HG03045 (cell line): ENCODE results near the gene VSIG8.
A peak's percentile ranks its signal among the peaks of the same experiment; 100 is the strongest.

Experiments used
- ATAC-seq: cut with Tn5 transposase; IDR thresholded peaks from one replicate; pipeline ENCODE4 v1.9.1; 2021; ENCODE audit warnings: mild to moderate bottlenecking, moderate library complexity; ENCODE audit not compliant: unreplicated experiment

VSIG8 gene

GRCh38 chr1:159831412-159832141 is 30.9 kb downstream of the VSIG8 start:
- no peak for ATAC-seq

GRCh38 chr1:159830722-159831121 is 31.7 kb downstream of the VSIG8 start:
- no peak for ATAC-seq

GRCh38 chr1:159829822-159830465 is 32.5 kb downstream of the VSIG8 start:
- no peak for ATAC-seq

DNA sequence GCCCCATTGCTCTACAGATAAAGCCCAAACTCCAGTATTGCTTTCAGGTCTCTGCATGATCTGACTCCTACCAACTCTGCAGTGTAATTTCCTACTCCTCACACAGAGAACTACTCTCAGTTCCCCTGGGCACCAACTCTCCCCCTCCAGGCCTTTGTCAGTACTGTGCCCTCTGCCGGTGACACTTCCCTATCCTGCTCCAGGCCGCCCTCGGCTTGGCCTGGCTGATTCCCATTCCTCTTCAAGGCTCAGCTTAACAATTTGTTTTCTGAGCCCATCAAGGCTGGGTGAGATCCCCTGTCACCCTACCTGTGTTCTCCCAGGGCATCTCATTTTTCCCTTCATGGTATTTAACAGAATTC is 33.2 kb downstream of the VSIG8 start:
- ATAC-seq, result peak; percentile 49

DNA sequence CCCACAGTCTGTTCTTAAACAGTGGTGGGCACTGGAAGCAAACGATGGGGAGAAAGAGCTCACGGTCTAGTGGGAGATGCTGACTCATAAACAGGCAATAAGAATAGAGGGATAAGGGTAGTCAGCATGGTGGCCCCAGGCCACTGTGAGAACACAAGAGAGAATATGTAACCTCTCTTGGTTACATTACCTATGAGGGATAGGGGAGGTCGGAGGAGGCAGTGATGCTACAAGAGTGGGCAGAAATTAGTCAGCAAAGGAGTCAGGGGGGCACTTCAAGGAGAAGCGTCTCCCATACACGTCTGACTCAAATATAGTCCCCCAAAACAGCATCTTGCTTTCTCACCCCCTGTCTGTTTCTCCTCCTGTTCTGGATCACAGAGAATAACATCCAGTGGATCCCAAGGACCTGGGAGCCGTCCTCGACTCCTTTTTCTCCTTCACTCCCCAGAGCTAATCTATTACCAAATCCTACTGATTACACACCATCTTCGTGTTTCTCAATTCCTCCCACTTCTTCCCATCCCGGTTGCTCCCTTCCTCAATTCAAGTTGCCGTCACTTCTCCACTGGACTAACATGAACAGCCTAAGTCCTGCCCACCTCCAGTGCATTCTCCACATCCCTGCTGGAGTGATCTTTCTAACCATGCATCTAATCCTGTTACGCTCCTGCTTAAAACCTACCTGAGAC is 33.7 kb downstream of the VSIG8 start:
- no peak for ATAC-seq

GRCh38 chr1:159828176-159828575 is 34.3 kb downstream of the VSIG8 start:
- no peak for ATAC-seq

DNA sequence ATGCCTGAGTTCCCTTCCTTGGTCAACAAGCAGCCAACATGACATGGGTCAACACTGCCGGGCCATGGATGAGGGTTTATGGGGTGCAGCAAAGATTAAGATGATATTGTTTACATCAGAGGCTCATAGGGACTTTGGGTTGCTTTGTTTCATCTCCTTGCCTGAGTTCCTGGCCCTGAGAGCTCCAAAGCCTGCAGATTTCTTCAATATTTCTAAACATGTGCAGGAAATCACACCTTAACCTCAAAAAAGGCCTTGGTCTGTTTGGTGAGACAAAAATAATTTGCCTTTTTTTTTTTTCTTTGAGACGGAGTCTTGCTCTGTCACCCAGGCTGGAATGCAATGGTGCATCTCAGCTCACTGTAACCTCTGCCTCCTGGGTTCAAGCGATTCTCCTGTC is 34.9 kb downstream of the VSIG8 start:
- ATAC-seq, result no peak

DNA sequence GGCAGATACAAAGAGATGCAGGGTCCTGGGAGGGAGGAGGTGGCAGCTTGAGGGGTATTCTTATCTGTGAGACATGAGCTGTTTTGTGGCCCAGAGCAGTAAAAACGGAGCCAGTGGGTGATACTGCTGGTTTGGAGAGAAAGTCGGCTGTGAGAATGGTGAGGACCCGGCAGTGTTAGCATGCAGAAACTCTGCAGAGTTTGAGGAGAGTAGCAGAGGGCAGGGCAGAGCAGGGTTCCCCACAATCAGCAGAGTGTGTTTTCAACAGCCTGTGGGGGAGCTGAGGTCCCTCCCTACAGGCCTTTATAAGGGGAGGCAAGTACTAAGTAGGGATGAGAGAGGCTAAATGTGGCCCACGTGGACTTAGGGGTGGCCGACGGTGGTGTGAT is 35.4 kb downstream of the VSIG8 start:
- no peak for ATAC-seq

DNA sequence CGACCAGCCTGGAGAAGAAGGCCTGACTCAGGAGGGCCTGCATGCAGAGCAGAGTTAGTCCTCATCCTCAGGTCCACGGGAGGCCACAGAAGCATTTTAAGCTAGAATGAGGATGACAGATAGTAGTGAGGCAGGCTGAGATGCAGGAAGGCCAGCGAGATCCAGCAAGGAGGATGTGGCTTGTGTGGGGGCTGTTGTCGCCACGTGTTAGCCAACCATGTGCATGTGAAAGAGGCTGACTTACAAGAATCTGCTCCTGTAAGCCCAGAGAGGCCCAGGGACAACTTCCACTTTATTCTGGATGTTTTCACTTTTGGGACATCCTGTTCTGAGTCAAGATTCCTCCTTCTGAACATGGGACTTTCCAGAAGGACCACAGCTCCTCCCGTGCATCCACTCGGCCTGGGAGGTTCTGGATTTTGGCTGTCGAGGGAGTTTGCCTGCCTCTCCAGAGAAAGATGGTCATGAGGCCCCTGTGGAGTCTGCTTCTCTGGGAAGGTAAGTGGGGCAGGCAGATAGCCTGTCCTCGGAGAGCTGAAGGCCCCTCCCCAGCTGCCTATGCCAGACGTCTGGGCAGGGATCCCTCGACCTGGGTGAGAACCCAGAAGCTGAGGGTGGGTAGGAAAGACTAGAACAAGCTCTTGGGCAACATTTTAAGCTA is 35.9 kb downstream of the VSIG8 start, which contains the start of gene SLAMF8:
TSS of gene SLAMF8 (plus strand) at position 433 of the 661 bp plus-strand sequence. CDS start at position 459, 26 bp downstream.
- no peak for ATAC-seq

DNA sequence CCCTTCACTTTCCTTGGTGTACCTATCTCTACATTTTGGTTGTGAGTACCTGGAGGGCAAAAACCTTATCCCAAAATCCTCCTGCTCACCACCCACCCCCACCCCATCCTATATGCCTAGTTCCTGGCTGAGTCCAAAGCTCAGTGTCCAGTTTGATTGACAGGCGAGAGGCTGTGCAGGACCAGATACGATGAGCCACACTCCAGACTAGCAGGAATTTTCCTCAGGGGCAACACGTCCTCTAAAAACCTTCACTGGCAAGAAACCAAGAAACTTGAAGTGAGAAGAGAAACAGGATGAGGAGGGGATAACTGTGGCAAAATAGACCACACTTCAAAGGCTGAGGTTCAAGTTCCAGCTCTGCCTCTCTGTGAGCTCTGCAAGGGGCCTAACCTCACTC is 36.9 kb downstream of the VSIG8 start:
- no peak for ATAC-seq

GRCh38 chr1:159823406-159823805 is 39.1 kb downstream of the VSIG8 start:
- ATAC-seq, result no peak

DNA sequence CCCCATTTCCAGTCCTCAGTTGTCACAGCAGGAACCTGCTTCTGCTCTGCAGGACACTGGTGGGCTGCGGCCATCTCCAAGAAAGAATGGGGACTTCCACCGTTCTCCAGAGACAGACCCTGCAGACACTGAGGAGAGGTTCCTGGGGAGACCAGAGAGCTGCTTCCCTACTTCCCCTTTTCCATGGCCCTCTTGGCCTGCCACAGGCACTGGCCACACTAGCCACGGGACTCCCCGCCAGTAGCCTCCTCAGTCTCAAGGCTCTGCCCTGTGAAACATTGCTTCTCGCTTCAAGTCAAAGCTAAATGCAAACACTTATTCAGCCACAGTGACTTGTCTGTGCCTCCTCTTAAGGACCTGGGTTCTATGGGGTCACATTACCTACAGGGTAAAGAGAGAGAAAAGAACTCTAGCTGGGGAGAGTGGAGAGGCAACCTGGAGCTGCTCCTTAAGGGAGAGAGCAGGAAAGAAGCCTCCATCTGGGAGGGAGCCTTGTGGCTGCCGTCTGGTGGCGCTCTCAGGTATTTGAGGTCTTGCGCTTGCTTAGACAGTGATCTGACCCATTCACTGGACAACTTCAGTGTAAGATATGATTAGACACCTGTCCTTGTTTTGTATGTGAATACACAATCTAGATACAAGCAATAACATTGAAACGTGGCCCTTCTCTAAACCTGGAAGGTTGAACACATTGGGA is 41.1 kb downstream of the VSIG8 start:
- peak; percentile 61 for ATAC-seq

DNA sequence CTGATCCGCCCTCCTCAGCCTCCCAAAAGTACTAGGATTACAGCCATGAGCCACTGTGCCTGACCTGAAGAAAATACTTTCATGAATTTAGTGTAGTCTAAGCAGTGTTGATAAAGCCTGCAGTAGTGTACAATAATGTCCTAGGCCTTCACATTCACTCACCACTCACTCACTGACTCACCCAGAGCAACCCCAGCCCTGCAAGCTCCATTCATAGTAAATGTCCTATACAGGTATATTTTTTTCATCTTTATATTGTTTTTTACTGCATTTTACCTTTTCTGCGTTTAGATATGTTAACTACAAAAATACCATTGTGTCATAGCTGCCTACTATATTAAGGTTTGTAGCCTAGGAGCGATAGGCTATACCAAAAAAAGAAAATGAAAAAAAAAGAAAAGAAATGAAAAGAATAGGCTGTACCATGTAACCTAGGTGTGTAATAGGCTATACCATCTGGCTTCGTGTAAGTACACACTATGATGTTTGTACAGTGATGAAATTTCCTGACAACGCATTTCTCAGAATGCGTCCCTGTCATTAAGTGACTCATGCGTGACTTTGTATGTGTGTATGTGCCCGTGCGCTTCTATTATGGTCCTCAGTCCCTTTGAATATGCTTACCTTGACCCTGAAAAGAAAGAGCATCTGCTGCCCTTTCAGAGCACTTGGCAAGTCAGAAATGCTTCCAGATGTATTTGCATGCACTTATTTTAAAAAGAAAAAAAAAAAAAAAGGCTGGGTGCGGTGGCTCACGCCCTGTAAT is 45.0 kb downstream of the VSIG8 start:
- ATAC-seq, result no peak

- ATAC-seq, result no peak
These were observed 46.5 kb downstream of the VSIG8 start for GRCh38 chr1:159815926-159816325.

- no peak for ATAC-seq
These were observed 57.5 kb downstream of the VSIG8 start for GRCh38 chr1:159804924-159805323.
